HG03025 (cell line): ENCODE results near the gene DNAJB14.

ENCODE experiments used
- ATAC-seq: cut with Tn5 transposase; IDR thresholded peaks from one replicate; pipeline ENCODE4 v1.9.1; 2021; ENCODE audit warnings: mild to moderate bottlenecking, moderate library complexity; ENCODE audit not compliant: unreplicated experiment, low FRiP score

DNAJB14 gene

DNA sequence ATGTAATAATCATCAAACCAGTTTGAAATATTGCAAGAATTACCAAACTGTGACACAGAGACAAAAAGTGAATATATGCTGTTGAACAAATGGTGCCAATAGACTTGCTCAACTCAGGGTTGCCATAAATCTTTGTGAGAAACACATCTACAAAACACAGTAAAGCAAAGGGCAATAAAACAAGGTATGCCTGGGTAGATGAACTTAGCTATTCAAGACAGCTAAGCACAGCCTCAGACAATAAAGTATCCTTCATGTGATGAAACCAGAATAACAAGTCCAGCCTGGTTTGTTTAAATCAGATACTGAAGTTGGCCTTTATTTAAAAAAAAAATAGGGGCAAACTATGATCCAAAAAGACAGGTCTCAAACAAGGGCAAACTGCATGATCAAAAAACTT, 71.3 kb downstream of the DNAJB14 start:
- ATAC-seq, result no peak

DNA sequence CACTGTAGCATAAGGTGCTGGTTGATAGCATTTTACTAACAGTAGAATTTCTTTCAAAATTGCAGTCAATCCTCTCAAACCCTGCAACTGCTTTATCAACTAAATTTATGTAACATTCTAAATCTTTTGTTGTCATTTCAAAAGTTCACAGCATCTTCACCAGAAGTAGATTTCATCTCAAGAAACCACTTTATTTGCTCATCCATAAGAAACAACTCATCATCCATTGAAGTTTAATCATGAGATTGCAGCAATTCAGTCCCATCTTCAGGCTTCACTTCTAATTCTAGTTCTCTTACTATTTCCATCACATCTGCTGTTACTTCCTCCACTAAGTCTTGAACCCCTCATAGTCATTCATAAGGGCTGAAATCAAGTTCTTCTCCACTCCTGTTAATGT, 73.8 kb downstream of the DNAJB14 start:
- no peak for ATAC-seq

DNA sequence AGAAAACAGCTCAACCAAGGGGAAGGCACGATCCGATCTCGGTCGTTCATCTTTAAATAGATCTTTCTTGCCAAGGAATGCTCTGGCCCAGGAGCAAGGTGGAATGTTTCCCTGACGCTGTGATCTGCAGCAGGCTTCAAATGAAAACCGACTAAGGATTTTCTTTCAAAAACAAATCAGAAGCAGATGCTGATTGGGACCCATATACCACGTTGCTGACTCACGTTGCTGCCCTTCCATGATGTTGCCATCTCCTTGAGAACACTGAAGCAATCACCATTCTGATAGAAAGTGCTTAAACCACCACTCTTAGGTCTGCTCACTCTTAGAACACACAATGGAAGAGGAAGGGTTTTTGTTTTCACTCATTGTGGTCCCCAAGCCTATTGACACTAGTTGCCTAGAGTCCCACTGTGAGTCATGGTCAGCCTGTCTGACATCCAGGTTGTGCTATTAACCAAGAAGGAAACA, 78.3 kb downstream of the DNAJB14 start:
- ATAC-seq, result no peak

DNA sequence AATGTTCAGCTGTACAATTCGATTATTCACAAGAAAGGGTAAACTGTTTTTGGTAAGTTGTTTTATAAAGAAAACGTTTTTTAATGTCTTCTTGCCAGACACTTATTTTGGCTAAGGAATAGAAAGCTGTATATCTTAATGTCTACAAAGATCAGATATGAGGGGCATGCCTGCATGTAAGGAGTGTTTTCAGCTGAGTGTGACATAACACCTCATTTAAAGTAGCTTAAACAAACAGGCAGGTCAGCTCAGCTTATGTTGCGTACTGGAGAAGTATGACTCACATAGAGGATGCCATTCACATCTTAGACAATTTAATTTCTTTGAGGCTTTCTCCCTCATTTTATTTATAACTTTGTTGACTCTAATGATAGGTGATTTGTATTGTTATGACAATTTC, 82.6 kb downstream of the DNAJB14 start:
- no peak for ATAC-seq

DNA sequence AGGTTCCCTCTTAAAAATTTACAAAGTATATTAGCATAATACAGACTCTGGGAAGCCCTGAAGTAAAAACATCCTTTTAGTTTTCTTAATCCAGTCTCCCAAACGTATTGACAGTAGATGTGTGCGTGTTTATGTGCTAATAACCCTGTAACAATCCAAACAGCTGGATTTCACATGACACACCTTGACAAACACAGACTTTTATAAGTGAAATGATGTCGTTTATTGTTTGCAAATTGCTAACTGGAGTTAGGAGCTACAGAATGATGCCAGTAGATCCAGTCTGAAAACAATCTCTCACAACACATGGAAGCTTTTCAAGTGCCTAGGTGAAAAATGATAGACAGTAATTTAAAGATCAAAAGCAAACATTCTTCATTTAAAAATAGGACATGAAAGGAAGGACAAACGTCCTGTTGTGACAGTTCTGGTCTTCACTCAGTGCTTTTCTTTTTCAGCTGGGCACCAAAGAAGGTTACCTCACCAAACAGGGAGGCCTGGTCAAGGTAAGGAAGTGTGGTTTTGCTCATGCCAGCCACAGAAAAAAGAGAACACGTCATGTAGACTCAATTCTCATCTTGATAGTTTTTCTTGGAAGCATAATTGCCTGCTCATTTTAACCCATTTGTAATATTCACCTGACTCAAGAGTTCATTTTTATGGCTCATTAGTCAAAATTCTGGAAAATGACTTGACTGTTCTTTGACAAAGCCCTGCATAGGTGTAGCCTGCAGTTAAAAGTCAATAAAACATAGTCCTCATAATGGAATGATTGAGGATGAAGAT, 85.1 kb downstream of the DNAJB14 start:
- ATAC-seq, result no peak

DNA sequence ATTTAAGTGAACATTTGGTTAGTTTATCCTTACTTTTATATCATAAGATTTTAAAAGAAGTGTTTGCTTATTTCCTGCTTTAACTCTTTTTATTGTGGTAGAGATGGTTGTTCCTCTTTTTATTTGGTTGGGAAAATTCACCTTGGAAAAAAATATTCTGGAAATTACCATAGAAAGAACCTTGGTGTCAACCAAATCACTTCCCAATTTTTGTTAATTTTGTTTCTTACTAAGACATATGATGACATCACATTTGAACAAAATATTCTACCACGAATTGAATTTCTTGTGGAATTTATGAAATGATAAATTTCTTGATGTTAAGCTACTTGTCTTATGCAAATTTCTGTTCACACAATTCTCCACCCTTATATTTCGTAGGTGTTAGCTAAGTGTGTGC, 85.9 kb downstream of the DNAJB14 start:
- no peak for ATAC-seq

DNA sequence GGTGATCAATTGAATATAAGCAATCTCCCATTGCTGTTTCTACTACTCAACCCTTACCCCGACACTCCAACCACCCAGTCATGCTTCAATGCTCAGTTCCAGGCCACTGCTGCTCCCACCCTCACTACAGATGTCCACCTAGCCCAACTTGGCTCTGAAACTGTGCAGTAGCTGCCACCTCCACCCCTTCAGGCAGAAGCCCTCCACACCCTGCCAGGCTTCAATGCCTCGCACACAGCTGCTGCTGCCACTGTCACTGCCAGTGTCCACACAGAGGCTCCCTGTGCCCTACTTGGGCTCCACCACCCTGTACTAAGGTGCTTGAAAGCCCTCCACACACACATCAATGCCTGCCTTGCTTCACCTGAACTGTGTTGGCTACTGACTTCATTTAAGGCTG, 86.8 kb downstream of the DNAJB14 start:
- no peak for ATAC-seq

DNA sequence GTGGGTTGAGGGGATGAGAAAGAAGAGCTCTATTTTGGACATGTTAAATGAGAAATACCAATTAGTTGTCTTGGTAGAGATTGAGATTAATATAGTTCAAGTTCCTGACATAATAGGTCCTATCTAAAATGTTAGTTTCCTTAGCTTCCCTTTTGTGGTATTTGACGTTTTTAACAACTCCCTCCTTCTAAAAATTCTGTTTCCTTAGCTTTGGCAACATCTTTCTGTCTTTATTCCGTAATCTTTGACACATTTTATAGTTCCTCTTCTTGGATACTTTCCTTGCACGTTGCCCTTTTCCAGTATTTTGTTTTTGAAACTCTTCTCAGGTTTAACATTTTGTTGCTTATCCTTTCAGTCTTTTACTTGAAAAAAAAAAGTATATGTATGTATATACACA, 89.1 kb downstream of the DNAJB14 start:
- no peak for ATAC-seq

DNA sequence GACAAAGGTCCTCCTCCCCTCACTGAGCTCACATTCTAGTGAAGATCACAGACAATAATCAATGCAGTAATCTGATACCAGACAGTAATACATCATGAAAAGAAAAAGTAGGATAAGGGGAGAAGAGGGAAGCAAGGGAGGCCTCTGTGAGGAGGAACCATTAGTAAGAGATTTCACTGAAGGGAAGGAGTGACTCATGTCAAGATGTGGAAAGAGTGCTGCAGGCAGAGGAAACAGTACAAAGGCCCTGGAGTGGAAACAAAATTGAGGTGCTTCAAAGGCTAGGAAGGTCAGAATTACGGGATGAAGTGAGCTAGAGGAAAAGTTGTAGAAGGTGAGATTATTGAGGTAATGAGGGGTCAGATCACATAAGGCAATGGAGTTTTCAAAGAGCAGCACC, 90.3 kb downstream of the DNAJB14 start:
- no peak for ATAC-seq

DNA sequence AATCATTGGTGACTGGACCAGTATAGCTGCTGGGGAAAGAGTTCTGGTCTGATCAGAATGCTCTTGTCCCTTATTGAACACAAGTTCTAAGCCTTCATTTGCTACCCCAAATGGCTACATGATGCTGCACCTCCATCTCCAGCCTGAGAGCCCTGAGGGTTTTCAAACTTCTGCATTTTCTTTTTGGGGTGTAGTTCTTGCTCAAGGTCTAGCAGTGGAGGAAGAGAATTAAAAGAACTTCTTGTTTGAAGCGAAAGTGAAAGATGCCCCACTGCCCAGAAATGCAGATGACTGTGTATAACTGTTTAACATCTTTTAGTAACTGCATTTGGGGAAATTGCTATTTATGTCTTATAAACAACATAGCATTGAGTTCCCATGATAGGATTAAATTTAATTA, 90.7 kb downstream of the DNAJB14 start:
- ATAC-seq, result peak; percentile 51

DNA sequence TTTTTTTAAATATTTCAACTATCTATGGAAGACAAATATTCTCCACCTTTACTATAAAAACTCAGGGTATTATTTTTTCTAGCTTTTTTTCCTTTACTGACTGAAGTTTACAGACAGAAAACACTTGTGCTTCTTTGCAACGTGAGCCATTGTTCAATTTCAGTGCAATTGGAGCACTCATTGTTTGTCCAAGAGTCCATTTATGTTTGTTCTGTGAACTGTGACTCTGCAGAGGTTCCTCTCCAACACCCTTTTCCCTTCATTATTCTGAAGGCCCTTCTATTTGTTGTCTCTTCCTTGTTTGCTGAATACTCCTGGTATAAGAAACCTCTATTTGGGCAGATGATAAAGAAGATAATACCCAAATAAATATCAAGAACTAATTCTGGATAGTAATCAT, 92.4 kb downstream of the DNAJB14 start:
- no peak for ATAC-seq

DNA sequence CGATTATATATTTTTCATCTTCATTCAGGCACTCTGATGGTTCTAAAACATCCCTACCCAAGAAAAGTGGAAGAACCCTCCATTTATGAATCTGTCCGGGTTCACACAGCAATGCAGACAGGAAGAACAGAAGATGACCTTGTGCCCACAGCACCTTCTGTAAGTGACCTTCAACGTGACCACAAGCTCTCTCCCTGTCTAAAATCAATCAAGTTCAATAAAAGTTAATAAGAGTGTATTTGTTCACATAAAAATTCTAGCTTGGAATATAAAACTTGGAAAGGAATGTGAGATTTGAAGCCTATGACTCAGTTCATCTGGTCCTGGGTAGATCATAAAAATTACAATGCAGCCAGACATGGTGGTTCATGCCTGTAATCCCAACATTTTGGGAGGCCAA, 93.2 kb downstream of the DNAJB14 start:
- ATAC-seq, result no peak

DNA sequence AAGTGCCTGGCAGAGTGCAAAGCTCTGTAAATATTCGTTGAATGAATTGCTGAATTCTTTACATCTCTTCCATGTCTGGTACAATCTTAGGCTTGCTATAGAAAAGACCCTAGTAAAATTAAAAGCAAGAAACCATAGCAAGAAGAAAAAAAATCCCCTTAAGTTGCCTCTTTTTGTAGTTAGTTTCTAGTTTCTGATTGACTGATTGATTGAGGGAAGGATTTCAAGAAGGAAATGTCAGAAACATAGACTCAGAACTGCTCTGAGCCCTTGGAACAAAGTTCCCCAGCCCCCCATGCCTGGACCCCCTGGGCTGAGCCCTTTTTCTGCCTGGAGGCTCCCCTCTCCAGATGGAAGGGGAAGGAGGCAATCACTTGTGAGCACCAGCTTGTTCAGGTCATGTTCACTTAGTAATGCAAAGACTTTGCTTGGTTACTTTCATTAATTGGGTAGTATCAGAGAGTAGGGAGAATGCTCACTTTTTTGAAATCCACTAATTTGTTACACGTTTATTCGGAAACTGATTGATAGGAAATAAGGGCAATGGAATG, 94.1 kb downstream of the DNAJB14 start:
- ATAC-seq, result no peak

DNA sequence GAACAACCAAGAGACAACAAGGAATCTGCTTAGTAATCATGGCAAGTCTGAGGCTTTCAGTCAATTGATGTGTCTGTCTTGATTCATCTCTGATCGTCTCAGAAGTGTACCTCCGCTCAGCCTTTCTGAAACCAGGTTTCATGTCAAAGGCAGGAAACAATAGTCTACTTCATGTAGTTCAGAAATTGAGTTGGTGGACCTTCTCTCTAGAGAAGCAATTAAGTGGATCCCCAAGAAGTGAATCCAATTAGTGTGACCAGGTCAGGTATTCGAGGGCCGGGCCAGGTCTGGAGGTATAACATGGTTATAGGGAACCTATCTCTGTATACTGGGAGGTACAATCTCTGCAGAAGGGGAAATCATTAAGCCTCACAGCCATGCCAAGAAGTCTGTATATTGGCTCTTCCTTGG, 97.8 kb downstream of the DNAJB14 start:
- ATAC-seq, result peak; percentile 42

DNA sequence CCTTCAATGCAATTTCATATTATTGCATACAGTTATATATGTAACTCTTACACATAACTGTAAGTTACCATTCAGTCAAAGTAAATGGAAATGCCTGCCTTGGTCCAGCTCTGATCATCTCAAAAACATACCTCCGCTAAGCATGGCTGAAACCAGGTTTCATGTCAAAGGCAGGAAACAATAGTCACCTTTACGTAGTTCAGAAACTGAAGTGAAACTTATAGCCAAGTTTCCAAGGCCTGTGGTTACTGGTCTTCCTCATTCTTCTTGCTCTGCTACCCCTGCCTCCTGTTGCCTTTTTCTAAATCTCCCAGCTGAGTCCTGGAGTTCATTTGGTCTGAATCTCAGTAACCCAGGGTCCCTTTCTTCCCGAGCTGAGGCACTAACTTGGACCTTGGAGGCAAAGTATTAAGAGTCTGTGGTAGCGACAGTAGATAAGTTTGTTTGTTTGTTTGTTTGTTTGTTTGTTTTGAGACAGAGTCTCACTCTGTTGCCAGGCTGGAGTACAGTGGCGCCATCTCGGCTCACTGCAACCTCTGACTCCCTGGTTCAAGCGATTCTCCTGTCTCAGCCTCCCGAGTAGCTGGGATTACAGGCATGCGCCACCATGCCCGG, 98.9 kb downstream of the DNAJB14 start:
- peak; percentile 53 for ATAC-seq

DNA sequence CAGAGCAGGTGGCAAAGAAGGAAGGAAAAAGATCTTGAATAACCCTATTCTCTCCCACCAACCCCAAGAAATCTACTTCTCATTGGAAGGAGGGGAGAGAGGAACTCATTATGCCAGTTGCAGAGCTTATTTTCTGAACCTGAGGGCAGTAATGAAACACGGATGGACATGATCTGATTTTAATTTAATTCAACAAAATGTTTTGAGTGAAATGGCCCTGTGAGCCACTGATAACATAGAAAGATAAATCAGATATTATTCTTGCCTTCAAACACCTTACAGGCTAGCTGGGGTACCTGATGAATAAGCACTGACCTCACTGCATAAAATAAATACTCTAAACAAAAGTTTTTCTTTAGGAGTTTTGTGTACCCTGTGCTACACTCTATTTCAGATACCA, 99.5 kb downstream of the DNAJB14 start:
- no peak for ATAC-seq
